Left colon (tissue), 2 donors: Measurements from ENCODE around the gene ERGIC1. TPM values are rescaled to one million over a fixed set of nuclear protein-coding genes. Genes with fewer than 3 reads are reported as not detected.
A peak's percentile ranks its signal among the peaks of the same experiment; 100 is the strongest.

Source experiments
- ATAC-seq: fragments of 200-7000 bp; cut with Tn5 transposase; one replicate; pipeline ENCODE4 v1.9.1; 2020; ENCODE audit warnings: mild to moderate bottlenecking, moderate library complexity
- DNase-seq, 2 donors: peaks; one replicate each; pipeline ENCODE4 v3.0.0-alpha.2; 2020
- intact Hi-C, 2 donors: fragments of 100-400 bp; cut with DNase I in 1 of 2; cut with micrococcal nuclease in 1 of 2; formaldehyde crosslinking; loops; one replicate each; pipeline versions ENCODE4 v1.11.2 to v1.14.0; 2022; cut with DNase I, micrococcal nuclease
- total RNA-seq, 2 donors: library from RNA; stranded (reverse); fragmentation: NEBNext Ultra II Directional; extraction: Animal tissue kit (Norgen Biotek cat#: 25700); gene quantifications; one replicate each; pipeline ENCODE4 v1.2.1, GENCODE V29; 2021
- donor health status: DM: no; HTN: no; CAD: no.
- donor health status: DM: yes; HTN: yes; CAD: no.

ERGIC1 gene
- total RNA-seq, 2 donors from 2014 or later, result 201 to 223 TPM

- intact Hi-C loops, result loop anchor here in 1 of 2 donors (10.0 kb wide), 1 partner anchor 48 kb away; no protein-coding TSS in a partner anchor
- DNase-seq, result peak; percentile 66 to 78
- no peak for ATAC-seq
Measured at GRCh38 chr5:172902497-172903472, 68.7 kb downstream of the ERGIC1 start.

DNA sequence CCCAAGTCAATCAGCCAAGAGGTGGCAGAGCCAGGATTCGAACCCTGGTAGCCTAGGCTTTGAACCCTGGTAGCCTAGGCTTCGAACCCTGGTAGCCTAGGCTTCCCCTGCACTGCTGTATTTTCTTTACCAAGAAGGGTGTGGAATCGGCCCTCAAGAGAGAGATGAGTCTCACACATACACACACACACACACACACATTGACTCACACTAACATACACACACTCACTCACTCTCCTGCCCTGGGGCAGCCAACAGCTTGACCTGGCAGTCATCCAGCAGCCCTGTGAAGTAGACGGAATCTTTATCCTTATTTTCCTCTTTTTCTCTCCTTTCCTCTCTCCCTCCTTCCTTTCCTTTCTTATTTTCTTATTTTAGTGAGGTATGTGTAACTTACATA is 69.7 kb downstream of the ERGIC1 start:
- intact Hi-C loops, result loop anchor here in 1 of 2 donors (10.0 kb wide), 1 partner anchor 49 kb away; no protein-coding TSS in a partner anchor
- DNase-seq, result peak; percentile 81 to 85
- peak; percentile 64 for ATAC-seq

DNA sequence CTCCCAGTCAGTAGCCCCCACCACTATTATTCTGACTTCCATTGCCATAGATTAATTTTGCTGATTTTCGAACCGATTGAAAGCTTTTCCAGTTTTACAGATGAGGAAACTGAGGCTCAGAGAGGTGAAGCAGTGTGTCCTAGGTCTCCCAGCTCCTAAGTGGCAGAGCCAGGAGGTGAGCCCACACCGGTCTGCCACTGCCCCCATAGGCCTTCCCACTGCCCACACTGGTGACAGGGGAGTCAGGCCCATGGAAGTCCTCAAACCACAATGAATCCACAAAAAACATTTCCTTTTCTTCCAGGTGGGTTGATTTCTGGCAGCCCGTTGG is 70.2 kb downstream of the ERGIC1 start:
- intact Hi-C loops, result loop anchor here in 1 of 2 donors (10.0 kb wide), 1 partner anchor 49 kb away; no protein-coding TSS in a partner anchor
- ATAC-seq (no peak), DNase-seq (no peak)

DNA sequence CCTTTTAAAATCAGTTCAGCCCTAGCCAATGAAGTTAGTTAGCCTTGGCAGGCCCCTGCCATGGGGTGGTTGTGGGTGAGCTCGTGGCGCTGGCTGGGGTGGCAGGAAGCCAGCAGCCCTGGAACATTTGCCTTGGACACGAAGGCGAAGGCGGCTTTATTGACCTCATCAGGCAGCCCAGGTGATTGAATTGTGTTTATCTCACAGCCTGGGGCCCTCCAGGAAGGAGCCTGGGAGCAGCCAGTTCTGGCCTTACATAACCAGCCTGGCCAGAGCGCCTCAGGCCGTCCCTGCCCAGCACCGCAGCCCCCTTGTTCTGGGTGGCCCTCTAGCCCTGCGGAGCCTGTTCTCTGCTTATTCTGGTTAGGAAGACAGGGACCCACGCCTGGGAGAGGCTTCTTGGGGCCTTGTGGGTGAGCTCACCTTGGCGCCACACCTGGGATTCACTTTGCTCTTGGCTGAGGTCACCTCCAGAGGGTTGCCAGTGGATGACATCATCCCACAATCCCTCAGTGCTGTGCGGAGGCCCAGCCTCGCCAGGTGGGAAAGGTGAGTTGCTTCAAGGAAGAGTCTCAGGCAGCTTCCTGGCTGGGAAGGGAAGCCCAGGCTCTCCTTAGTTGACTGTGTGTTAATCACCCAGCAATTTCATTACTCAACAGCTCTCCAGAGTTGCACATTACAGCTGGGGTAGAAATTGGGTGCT is 70.7 kb downstream of the ERGIC1 start:
- intact Hi-C loops, result loop anchor here in 1 of 2 donors (10.0 kb wide), 1 partner anchor 50 kb away; no protein-coding TSS in a partner anchor
- ATAC-seq (peak; percentile 84), DNase-seq (peak; percentile 86 to 96)

DNA sequence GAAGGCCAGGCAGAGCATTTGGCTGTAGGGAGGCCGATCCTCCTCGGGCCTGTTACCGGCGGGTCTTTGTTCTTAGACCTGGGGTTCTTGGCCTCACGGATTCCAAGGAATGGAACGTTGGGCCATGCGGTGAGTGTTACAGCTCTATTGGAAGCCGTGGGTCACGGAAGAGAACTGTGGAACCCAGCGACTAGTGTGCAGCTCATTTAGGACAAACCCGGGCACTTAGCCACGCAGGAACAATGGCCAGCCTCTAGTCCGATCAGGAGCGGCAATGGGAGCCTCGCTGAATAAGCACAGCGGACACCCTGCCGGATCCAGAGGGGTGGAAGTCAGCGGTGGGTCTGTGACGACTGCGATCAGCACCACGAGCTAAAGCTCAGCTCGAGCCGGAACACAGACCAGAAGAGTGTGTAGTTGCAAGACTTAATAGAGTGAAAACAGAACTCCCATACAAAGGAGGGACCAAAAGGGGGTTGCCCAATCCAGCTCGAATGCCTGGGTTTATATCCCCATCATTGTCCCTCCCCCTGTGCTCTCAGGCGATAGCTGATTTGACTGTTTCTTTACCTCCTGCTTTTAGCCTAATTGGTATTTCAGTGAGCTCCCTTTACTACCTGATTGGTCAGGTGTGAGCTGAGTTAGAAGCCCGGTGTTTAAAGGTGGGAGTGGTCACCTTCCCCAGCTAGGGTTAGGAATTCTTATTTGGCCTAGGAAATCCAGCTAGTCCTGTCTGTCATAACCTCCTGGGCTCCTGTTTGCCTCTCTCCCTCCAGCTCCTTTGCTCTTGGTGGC is 71.5 kb downstream of the ERGIC1 start:
- ATAC-seq, result no peak
- DNase-seq, result peak in 1 of 2 donors; percentile 27
- intact Hi-C loops, result loop anchor here in 1 of 2 donors (10.0 kb wide), 1 partner anchor 51 kb away; no protein-coding TSS in a partner anchor

DNA sequence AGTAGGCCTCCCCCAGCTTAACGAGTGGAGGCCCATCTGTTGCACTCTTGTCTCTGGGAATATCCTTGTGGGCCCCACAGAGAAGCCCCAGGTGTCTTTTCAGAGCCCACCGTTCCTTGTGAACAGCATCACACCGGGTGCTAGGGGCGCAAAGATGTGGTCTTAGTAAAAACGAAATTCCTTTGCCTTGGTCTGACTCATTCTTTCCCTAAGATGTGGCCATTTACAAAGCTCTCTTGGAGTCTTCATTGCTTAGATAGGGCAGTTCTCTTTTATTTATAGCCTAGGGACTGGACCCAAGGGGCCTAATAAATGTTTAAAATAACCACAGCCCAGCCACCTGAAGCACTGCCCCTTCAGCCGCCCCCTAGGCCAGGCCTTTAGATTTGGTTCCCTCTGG is 72.4 kb downstream of the ERGIC1 start:
- intact Hi-C loops, result loop anchor here in 1 of 2 donors (10.0 kb wide), 1 partner anchor 52 kb away; no protein-coding TSS in a partner anchor
- DNase-seq, result no peak
- no peak for ATAC-seq

- no peak for DNase-seq
- intact Hi-C loops, result loop anchor here in 1 of 2 donors (10.0 kb wide), 1 partner anchor 52 kb away; no protein-coding TSS in a partner anchor
- ATAC-seq, result no peak
Measured at GRCh38 chr5:172906888-172907287, 72.8 kb downstream of the ERGIC1 start.

DNA sequence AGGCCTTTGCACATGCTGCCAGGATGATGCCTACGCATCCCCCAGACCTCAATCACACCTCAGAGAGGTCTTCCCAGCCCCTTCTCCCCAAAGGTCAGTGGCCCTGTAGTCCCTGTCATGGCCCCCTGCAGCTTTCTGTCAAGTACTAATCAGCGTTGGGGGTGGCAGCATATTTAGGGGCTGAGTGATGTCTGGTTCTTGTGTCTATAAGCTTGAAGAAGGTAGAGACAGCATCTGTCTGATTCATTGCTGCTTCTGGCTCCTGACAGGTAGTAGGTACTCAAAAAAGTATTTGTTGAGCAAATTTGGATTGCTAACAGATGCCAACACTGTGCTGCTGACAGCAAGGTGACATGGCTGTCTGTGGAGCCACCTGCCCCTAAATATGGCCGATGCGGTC is 73.6 kb downstream of the ERGIC1 start:
- ATAC-seq, result no peak
- intact Hi-C loops, result loop anchor here in 1 of 2 donors (10.0 kb wide), 1 partner anchor 53 kb away; no protein-coding TSS in a partner anchor
- DNase-seq, result no peak

GRCh38 chr5:172908662-172909061 is 74.6 kb downstream of the ERGIC1 start:
- no peak for ATAC-seq
- no peak for DNase-seq
- intact Hi-C loops, result loop anchor here in 1 of 2 donors (10.0 kb wide), 1 partner anchor 54 kb away; no protein-coding TSS in a partner anchor

- ATAC-seq, result no peak
- intact Hi-C loops, result loop anchor here in 1 of 2 donors (10.0 kb wide), 1 partner anchor 55 kb away; no protein-coding TSS in a partner anchor
- no peak for DNase-seq
Measured at GRCh38 chr5:172909931-172910502, 76.0 kb downstream of the ERGIC1 start.

DNA sequence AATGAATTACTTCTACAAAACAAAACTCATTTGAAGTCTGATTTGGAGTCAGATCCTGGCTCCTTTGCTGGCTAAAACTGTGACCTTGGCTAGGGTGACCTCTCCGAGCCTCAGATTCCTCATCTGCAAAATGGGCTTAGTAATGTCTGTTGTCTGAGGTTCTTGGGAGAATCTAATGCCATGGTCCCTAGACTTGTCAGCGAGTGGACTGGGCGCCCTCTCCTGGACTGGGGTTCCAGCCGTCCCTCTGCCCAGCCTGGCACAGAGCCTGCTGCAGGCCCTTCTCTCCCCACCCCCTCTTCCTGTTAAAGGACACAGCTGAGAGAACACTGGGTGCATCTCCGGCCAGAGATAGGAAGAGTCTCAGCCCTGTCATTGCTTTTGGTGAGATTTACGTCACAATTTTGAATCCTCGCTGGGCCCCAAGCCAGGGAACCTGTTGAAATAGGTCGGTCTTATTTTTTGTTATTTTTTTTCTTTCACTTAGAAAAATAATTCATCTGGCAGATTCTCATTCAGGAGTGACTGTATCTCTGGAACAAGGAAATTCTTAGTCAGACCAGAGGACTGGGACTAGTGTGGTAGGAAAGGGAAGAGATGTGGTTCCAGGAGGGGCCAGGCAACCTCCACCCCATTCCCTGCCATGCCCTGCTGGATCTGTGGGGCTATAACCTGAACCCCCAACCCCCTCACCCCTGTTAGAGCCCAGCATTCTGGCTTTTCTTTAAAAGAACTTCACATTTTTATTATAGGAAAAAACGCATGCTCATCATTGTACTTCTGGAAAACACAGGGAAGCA is 77.0 kb downstream of the ERGIC1 start:
- ATAC-seq, result peak; percentile 79
- intact Hi-C loops, result no loop called here
- DNase-seq, result peak; percentile 70

DNA sequence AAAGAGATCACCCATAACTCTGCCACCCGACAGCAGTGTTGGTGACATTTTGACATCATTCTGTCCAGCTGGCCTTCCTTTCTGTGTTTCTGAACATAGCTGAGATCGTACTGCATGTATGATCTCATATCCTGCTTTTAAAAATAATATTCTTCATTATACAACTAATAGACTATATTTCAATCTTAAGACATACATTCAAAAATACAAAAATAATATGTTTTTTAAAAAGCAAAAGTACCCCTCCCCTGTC is 77.5 kb downstream of the ERGIC1 start:
- intact Hi-C loops, result no loop called here
- no peak for ATAC-seq
- DNase-seq, result no peak

- DNase-seq, result no peak
- ATAC-seq, result no peak
- intact Hi-C loops, result no loop called here
Measured at GRCh38 chr5:172911976-172912375, 77.9 kb downstream of the ERGIC1 start.

- intact Hi-C loops, result no loop called here
- ATAC-seq (no peak), DNase-seq (no peak)
Measured at GRCh38 chr5:172913117-172913850, 79.2 kb downstream of the ERGIC1 start.

DNA sequence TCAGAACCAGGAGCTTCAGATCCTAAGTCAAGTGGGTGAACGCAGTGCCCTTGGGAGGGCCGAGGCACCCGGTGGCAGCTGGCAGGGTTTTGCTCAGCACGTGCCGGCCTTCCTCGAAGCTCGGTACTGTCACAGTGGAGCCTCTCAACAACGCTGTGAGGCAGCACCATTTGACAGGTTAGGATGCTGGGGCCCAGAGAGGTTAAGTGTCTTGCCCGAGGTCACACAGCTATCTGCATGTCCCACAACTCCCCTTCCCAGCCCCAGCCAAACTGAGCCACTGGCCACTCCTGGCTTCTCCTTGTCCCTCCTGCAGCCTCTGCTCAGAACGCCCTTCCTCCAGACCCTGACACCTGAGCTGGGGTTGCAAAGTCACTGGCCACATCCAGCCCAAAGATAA is 81.5 kb downstream of the ERGIC1 start:
- ATAC-seq, result no peak
- no peak for DNase-seq
- intact Hi-C loops, result no loop called here

GRCh38 chr5:172918421-172919371 is 84.6 kb downstream of the ERGIC1 start:
- ATAC-seq (peak; percentile 84), DNase-seq (peak; percentile 68 to 74)
- intact Hi-C loops, result no loop called here
